NCI-H446 treated with DMSO at 0.1 percent for 48 hours (cell line): ENCODE data around the gene HTR1D.
"Not testable (repeated sequence)": the region's sequence is repeated elsewhere in the genome, so short reads cannot be mapped to it uniquely, and the experiment has no call there.

Experiments
- DNase-seq: peaks from one replicate; lab custom pipeline; 2025; lab: John Stamatoyannopoulos, UW

Gene HTR1D, protein sequence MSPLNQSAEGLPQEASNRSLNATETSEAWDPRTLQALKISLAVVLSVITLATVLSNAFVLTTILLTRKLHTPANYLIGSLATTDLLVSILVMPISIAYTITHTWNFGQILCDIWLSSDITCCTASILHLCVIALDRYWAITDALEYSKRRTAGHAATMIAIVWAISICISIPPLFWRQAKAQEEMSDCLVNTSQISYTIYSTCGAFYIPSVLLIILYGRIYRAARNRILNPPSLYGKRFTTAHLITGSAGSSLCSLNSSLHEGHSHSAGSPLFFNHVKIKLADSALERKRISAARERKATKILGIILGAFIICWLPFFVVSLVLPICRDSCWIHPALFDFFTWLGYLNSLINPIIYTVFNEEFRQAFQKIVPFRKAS

DNA sequence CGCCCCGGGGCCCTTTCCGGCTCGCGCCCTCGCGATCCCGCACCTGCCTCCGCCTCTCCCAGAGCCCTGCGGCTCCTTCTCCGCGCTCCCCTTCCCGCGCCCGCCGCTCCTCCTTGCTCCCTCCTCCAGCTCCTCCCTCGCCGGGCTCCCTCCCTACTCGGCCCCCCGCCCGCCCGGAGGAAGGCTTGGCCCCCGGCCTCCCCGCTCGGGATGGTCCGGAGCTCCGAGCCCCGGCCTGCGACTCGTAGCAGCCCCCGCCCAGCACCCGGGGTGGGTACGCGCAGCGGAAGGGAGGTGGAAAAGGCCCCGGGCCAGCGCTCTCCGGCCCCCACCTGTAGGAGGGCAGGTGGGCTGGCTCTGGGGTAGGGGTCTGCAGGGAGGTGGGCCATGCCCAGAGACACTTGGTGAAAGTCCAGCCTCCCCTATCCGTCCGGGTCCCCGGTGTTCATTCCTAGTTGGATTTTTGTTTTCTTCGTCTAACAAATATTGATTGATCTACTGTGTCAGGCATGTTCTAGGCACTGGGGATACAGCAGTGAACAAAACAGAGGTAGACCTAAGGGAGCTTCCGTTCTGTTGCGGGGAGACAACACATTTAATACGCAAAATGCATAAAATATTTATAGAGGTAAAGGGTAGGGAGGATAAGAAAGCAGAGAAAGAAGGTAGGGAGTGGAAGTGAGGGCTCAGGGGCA, at the start of gene HTR1D:
TSS of gene HTR1D (minus strand) at position 82 of the 695 bp plus-strand sequence. CDS start 23,283 bp downstream, outside the sequence.
- DNase-seq = no peak

DNA sequence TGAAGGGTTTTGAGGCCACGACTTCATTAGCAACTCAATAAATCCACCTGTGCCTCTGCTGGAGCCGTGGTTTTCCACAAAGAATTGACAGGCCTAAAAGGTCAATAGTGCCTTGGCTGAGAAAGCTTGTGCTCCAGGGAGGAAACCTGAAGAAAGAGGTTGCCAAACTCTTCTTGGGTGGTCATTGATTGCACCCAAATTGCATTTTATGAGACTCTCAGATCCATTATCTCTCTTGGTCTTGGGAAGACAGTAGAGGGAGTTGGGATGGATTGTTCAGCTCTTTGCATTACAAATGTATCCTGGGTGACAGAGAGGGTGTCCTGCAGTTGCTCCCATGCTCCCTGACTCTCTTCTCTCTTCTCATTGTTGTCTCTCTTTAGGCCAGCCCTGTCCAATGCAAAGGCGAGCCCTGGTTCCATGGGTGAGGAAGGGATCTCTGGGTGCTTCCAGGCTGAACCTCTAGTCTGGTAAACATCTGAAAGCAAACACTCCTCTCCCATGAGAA, 46.1 kb upstream of the HTR1D start:
- DNase-seq = no peak

DNA sequence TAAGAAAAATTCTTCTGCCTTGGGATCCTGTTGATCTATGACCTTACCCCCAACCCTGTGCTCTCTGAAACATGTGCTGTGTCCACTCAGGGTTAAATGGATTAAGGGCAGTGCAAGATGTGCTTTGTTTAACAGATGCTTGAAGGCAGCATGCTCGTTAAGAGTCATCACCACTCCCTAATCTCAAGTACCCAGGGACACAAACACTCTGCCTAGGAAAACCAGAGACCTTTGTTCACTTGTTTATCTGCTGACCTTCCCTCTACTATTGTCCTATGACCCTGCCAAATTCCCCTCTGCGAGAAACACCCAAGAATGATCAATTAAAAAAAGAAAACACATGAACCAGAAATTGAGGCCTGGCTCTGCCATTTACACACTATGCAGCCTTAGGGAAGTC, 40.8 kb upstream of the HTR1D start:
- DNase-seq = not testable (repeated sequence)

DNA sequence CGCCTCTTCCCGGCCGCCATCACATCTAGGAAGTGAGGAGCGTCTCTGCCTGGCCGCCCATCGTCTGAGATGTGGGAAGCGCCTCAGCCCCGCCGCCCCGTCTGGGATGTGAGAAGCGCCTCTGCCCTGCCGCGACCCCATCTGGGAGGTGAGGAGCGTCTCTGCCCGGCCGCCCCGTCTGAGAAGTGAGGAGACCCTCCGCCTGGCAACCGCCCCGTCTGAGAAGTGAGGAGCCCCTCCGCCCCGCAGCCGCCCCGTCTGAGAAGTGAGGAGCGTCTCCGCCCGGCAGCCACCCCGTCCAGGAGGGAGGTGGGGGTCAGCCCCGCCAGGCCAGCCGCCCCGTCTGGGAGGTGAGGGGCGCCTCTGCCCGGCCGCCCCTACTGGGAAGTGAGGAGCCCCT, 40.1 kb upstream of the HTR1D start:
- DNase-seq = not testable (repeated sequence)

DNA sequence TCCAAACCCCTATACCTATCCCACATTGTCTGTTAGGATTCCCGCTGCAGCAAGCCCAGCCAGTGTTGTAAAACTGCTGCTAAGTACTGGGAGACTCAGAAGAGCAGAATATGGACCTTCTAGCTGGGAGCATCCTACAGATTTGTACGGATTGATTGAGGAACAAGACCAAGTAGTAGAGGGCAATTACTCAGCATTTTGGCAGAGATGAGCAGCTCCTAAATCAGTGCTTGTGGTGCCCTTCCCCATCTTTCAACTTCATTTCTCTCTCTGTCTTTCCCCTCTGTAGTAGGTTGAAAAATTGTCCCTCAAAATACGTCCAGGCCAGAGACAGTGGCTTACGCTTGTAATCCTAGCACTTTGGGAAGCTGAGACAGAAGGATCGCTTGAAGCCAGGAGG, 37.3 kb upstream of the HTR1D start:
- DNase-seq = no peak

DNA sequence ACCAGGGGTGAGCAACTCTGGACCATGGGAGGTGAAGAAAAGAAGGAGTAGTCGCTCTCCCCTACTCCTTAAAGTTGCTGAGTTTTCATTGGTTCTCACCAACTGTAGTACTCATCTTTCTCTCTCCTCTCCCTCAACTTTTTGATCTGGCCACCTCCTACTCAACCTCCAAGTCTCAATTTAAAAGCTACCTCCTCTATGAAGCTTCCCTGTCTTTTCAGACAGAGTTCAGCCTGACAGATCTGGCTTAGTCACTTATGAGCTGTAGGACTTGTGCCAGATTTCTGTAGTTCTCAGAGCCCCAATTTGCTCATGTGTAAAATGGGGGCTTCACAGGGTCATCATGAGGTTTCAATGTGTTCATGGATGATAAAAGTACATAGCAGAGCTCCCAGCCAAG, 34.5 kb upstream of the HTR1D start:
- no peak for DNase-seq

DNA sequence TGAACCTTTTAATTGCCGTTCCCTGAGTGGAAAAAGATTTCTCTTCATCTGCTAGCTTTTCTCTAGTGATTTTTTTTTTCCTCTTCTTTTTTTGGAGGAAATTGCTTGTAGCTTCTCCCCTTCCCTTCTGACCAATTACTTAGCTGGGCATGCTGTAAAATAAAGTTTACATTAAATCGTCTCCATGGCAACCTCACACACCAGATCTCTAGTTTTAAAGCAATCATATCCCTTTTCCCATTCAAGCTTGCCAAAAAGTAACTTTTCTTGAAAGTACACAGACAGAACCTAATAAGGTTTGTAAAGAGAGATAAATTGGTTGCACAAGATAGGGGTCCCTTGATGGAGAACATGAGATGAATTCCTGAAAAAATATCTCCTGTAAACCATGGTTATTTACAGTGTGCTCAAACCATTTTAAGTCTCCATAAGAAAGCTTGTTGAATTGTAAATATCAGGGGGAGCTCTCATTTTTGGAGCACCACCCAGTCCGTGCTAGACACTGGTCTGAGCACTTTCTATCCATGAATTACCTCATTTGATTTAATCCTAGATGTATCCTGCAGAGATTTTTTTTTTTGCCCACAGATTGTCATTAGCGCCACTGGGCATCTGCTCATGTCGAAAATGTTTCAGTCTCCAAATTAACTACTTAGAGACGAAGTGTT, 32.6 kb upstream of the HTR1D start:
- no peak for DNase-seq

DNA sequence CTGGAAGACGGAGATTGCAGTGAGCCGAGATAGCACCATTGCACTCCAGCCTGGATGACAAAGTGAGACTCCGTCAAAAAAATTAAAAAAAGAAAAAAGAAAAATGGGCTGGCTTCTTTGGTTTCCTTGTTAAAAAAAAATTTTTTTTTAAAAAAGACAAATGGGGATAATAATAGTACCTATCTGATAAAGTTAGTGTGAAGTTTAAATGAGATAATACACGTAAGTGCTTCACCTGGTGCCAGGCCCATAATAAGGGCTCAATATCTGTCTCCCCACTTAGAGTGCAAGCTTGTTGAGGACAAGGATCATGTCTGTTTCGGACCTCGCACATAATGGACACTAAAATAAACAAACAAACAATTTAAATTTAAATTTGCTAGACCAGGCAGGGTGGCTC, 30.0 kb upstream of the HTR1D start:
- DNase-seq = no peak

DNA sequence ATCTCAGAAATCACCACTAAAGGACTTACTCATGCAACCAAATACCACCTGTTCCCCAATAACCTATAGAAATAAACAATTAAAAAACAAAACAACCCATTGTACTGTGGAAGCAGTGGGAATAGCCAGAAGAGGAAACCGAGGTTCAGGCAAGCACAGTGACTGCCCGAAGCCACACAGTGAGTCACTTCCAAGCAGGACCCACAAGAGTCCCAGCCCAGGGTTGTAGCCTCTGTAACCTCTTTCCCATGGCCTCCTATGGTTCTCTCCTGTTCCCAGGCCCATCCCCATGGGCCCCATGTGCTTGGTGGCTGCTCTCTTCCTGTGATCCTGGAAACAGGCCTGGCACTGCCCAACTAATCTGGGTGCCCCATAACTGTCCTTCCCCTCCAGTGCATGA, 29.0 kb upstream of the HTR1D start:
- no peak for DNase-seq

DNA sequence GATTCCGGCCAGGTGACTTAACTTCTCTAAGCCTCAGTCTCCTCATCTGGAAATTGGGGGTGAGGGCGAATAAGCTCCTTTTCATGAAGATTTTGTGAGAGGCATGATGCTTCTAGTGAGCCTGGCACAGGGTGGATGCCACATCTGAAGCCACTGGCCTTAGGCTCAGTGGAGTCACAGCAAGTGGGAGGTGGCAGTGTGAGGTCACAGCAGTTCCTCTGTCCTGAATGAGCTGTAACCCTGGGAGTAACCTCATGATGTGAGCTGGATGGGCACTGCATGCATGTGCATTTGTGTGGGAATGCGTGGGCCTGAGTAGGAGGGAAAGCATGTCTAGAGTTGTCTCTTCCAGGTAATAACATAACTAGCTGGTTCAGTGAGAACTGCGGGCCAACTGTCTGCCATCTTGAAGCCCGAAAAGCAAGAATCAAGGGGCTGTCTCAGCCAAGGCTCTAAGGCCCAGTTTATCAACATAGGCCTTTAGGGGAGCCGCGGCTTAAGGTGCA, 27.0 kb upstream of the HTR1D start:
- no peak for DNase-seq

DNA sequence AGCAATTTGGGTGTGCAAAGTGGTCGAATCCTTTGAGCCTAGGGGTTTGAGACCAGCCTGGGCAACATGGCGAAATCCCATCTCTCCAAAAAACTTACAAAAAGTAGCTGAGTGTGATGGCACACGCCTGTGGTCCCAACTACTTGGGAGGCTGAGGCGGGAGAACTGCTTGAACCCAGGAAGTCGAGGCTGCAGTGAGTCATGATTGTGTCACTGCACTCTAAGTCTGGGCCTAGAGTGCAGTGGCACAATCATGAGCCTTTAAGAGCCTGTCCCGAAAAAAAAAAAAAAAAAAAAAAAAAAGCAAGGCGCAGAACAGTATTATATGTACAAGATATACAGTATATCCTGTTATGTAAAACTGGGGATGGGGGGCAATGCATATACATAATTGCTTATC, 25.1 kb upstream of the HTR1D start:
- DNase-seq = no peak

DNA sequence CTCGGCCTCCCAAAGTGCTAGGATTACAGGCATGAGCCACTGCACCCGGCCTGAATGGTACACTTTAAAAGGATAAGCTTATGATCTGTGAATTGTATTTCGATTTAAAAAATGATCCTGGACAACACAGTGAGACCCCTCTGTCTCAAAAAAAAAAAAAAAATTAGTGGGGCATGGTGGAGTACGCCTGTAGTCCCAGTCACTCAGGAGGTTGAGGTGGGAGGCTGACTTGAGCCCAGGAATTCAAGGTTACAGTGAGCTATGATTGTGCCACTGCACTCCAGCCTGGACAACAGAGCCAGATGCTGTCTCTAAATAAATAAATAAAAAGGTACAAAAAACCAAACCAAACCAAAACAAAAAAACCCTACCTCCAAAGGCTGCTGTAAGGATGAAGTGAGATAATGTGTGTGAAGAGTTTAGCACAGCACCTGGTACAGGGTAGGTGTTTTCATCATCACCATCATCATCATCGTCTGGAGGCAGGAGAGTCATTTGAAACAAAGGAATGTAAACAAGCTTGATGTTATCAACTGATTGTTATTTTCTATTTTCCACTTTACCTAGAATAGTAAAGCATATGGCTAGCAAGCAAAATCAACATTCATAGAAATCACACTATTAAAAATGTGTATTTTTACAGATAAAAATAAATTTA, 22.5 kb upstream of the HTR1D start:
- DNase-seq = no peak

DNA sequence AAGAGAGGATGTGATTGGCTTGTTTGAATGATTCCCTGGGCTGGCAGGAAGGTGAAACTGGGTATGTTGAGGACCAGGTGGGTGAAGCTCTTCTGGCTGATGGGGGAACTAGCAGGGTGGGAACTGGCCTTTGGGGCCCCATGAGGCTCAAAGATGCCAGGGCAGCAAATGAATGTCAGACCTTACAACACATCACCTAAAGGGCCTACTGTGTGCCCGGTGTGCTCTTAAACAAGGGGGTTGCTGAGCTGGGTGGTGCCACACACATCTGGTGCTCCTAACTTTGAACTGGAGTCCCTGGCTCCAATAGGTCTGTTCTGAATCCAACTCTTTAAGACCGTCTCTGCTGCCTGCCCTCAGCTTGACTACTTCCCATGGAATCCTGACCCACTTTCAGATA, 21.3 kb upstream of the HTR1D start:
- no peak for DNase-seq

DNA sequence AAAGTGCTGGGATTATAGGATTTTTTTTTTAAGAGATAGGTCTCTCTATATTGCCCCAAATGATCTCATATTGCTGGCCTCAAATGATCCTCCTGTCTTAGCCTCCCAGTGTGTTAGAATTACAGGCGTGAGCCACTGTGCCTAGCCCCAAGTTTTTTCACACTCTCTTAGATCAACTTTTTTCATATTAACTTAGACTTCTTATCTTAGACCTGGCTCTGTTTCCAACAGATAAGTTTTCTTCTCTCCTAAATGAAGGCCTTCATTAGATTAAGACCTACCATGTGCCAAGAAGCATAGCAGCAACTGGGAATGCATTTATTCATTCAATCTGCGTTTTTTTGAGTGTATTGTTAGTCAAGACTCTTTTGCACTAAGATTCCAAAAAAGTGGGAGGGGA, 20.2 kb upstream of the HTR1D start:
- no peak for DNase-seq

DNA sequence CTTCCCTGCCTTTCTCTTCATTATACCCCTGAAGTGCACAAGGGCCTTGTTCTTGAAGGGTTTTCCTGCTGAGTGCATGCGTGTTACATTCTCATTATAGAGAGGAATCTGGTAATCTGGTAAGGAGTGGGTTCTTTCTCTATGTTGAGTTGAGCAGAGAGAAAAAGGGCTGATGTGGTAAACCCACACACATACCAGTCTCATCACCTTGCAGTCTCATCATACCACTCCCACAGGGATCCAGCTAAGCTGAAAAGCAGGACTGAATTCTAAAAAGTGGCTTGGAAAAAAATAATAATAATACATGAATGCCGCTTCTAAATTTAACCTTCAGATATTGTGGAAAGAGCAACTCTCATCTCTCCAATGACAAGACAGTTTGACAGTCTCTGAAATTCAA, 10.5 kb upstream of the HTR1D start:
- no peak for DNase-seq

DNA sequence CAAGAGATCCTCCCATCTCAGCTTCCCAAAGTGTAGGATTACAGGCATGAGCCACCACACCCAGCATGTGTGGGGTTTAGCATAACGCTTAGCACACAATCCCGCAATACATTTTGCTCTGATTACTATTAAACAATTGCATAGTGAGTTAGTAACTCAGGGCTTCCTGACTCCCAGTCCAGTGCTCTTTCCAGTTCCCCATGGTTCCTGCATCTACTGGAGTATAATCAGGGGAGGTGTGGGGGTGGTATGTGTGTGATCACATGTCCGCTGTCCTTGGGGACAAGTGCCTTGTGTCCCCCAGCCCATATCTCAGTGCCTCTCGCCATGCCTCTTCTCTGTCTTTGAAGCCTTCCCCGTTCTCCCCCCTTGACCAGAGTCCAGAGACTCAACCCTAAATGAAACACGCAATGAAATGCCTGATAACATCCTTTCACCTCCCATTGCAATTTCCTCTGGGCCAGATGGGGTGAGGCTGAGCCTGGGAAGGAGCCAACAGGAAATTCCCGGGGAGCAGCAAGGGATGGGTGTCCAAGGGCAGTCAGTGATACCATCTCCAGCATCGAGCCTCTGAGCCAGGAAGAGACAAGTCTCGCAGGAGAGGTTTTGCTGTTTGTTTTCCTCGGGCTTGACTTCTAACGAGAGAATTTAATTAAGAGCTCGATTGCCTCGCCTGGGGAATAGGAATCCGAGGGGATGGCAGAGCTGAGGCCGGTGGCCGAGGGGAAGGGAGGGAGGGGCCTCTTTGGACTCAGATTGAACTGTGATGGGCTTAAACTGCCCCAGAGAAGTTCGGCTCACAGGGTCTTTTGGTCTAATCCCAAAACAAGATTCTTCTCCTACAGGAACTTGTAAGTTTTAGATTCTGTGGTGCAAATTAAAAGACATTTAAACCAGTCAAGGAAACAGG, 7.7 kb upstream of the HTR1D start:
- DNase-seq = no peak

DNA sequence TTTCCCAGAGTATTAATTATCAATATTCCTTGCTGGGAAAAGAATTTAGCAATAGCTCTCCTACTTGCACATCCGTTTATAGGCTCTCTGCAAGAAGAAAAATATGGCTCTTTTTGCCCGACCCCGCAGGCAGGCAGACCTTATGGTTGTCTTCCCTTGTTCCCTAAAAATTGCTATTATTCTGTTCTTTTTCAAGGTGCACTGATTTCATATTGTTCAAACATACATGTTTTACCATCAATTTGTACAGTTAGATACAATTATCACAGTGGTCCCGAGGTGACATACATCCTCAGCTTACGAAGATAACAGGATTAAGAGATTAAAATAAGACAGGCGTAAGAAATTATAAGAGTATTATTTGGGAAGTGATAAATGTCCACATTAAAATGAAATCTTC, 6.7 kb upstream of the HTR1D start:
- DNase-seq = not testable (repeated sequence)

DNA sequence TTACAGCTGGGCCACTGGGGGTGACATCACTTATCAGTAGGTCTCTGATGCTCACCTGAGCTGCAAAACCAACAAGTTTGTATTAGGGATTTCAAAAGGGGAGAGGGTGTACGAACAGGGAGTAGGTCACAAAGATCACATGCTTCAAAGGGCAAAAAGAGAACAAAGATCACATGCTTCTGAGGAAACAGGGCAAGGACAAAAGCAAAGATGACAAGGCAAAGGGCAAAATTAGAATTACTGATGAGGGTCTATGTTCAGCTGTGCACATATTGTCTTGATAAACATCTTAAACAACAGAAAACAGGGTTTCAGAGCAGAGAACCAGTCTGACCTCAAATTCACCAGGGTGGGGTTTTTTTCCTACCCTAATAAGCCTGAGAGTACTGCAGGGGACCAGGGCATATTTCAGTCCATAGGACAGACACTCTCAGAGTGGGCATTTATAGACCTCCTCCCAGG, 6.2 kb upstream of the HTR1D start:
- DNase-seq = not testable (repeated sequence)

DNA sequence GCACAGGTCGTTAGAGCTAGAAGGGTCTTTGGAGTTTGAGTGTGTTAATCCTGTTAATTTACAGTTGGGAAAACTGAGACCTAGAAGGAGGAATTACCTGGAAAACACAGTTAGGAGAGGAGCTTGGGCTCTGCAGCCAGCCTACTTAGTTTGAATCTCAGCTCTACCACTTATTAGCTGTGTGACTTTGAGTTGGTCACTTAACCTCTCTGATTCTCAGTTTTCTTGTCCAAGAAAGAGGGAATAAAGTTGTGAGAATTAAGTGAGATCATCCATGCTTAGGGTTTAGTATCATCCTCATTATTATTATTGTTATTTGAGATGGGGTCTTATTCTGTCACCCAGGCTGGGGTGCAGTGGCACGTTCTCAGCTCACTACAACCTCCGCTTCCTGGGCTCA, 5.4 kb upstream of the HTR1D start:
- DNase-seq = no peak

DNA sequence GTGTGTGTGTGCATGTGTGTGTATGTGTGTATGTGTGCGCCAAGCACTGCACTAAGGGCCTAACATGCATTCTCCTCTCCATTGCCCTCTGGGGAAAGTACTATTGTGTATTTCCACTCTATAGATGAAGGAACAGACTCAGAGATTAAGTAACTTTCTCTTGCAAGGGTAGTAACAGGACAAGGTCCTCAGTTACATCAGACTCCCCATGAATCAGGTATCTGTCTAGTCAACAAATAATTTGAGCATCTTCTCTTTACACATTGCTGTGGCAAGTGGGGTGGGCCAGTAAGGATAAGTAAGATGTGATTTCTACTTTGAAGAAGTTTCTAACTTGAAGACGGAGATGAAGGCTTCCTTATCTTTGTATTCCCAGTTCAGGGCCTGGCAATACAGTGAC, 5.0 kb upstream of the HTR1D start:
- DNase-seq = no peak

DNA sequence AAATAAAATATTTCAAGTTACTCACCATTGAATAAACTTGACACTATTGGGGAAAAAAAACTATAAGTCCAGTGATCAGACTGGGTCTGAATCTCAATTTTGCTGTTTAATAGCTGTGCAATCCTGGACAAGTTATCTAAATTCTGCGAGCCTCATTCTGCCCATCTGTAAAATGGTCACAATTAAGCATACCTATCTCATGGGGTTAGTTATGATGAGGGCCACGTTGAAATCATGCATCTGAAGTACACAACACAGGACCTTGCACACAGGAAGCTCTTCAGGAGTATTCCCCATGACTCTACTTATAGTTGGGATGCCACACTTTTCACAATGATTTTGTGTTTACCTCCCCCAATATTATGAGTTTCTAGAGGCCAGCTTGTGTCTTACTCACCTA, 3.8 kb upstream of the HTR1D start:
- no peak for DNase-seq
